Measurements from ENCODE around the gene SLAMF1. TPM values are rescaled to one million over a fixed set of nuclear protein-coding genes. Genes with fewer than 3 reads are reported as not detected.
A peak's percentile ranks its signal among the peaks of the same experiment; 100 is the strongest.

SLAMF1 gene
- total and polyA plus RNA-seq, 9 of the 15 experiments (the other 6 are each of a cell fraction or from before 2014, with no cell fraction given) = 0.04 to 0.17 (median 0.11) TPM; not detected in 4

DNA sequence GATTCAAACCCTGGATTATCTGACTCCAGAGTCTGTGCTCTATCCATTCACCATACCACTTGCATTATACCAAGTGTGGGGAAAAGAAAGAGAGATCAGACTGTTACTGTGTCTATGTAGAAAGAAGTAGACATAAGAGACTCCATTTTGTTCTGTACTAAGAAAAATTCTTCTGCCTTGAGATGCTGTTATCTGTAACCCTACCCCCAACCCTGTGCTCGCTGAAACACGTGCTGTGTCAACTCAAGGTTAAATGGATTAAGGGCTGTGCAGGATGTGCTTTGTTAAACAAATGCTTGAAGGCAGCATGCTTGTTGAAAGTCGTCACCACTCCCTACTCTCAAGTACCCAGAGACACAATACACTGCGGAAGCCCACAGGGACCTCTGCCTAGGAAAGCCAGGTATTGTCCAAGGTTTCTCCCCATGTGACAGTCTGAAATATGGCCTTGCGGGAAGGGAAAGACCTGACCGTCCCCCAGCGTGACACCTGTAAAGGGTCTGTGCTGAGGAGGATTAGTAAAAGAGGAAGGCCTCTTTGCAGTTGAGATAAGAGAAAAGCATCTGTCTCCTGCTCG lies 5.3 kb upstream of the SLAMF1 start (continued):
- TF ChIP-seq ZNF175 (CRISPR knock-in tag; IDR thresholded peaks at IDR 0.05; ENCODE audit: low read depth) = peak; percentile 92

DNA sequence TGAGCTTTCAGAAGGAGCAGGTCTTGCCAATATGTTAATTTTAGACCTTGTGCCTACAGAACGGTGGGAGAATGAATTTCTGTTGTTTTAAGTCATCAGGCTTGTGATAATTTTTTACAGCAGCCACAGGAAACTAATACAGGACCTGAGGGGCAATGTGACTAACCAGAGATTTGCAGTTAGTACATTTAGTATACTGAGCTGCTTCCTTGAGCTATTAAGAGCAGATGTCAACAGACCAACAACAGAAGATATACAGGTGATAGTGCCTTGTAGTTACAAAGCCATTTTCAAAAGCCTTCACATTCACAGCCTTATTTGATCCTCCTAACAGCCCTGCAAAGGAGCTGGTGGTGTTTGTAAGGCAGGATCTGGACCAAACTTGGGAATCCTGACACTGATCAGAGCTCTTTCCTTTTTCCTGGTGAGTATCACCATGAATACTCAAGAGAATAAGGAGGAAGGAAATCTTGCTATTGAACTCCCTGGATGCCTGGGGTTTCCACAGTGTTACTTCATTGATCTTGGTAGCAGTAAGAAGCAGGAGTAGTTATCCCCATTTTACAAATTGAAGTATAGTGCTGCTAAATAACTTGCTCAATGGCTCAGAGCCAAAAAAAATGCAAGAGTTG lies 4.7 kb upstream of the SLAMF1 start:
- no peak overlapping the region for H3K4me3 ChIP-seq
- peaks cover 2% of the 10 kb centered on the region; the same call in 1 of the 2 replicates for H3K9me3 ChIP-seq (replicated peaks; ENCODE audit: control insufficient read depth, insufficient read depth, low read depth, low read length)
- peaks cover 0 to 19% of the 10 kb centered on the region in 2 experiments; a peak in 4 of 5 replicates for H3K4me1 ChIP-seq (replicated peaks in 1 of 2; ENCODE audit: control insufficient read depth in 2 of 2, insufficient read depth in 2 of 2, low read length in 2 of 2)
- H3K27ac ChIP-seq (ENCODE audit: extremely low read depth, low read depth, low read length) = no peak overlapping the region
- POLR2A ChIA-PET = interaction anchor here (1.1 kb wide), 1 partner anchor 13 kb away, joined by 3 read pairs; no protein-coding TSS in a partner anchor
- H3K9me1 ChIP-seq (ENCODE audit: control insufficient read depth, insufficient read depth, low read length) = no peaks in the 10 kb centered on the region
- no peaks in the 10 kb centered on the region for H3K79me2 ChIP-seq (ENCODE audit: control insufficient read depth, insufficient read depth, low read length)
- 6% methylated on average over 1 of the region's 1 CpG for WGBS (ENCODE audit: insufficient coverage, low coverage, missing lambda C conversion rate)
- H3K4me2 ChIP-seq (ENCODE audit: insufficient read depth, low read length) = no peak overlapping the region
- H4K20me1 ChIP-seq (replicated peaks; ENCODE audit: control insufficient read depth, insufficient read depth, low read length) = no peaks in the 10 kb centered on the region
- TF ChIP-seq MECOM (CRISPR knock-in tag; IDR thresholded peaks at IDR 0.05) (no peak), ZNF347 (CRISPR knock-in tag; IDR thresholded peaks at IDR 0.05; ENCODE audit: low read depth) (no peak), MEF2A (IDR thresholded peaks at IDR 0.05; ENCODE audit: control insufficient read depth, low read depth, low read length) (no peak), NFIC (IDR thresholded peaks at IDR 0.05) (peak; percentile 79), MCM7 (IDR thresholded peaks at IDR 0.05) (no peak), TRIM28 (IDR thresholded peaks at IDR 0.05) (no peak), MEIS2 (IDR thresholded peaks at IDR 0.05; ENCODE audit: partially characterized antibody) (no peak)
- ATAC-seq (no peak), FAIRE-seq (no peak), DNase-seq (ENCODE audit: extremely low read depth in 1 of 4, low spot score in 3 of 4) (no peak)
- H3K36me3 ChIP-seq (ENCODE audit: control insufficient read depth, insufficient read depth, low read length) = no peaks in the 10 kb centered on the region
- no peaks in the 10 kb centered on the region for H3K27me3 ChIP-seq (ENCODE audit: control insufficient read depth in 2 of 2, insufficient read depth in 2 of 2, low read length in 2 of 2)
- no TSS peak for BruUV-seq (replicated peaks)
- peak overlapping the region; percentile 38; the same call in 1 of the 2 replicates for H2AFZ ChIP-seq (ENCODE audit: low read depth, low read length)
- intact Hi-C loops (cut with micrococcal nuclease) (no loop called here), in situ Hi-C loops (cut with MboI) (no loop called here)
- CTCF ChIA-PET (ENCODE audit: low intra/inter-chr PET ratio) = no interaction called here
- H3K9ac ChIP-seq (ENCODE audit: insufficient read depth in 1 of 2, low read depth in 2 of 2, low read length in 2 of 2) = no peak overlapping the region
